Stimulated activated memory B cell treated with anti-CD40 and anti-IgM and Interleukin-4, amounts not matched to agents 10 μg/mL and 1 μg/mL and 100 μg/mL, for 72 hours (primary cell): Measurements from ENCODE around the gene MAP2K5.

ENCODE experiments used
- ATAC-seq: fragments of 150-1000 bp; cut with Tn5 transposase; 2 replicates; pipeline ENCODE4 v1.10.0; 2021
- H3K27ac Mint-ChIP-seq: one replicate; pipeline ENCODE4 v1.8.0; 2022; ENCODE audit warnings: mild to moderate bottlenecking, mixed read lengths
- H3K27me3 Mint-ChIP-seq: one replicate; pipeline ENCODE4 v1.8.0; 2022; ENCODE audit warnings: mixed read lengths
- H3K36me3 Mint-ChIP-seq: one replicate; pipeline ENCODE4 v1.8.0; 2022; ENCODE audit warnings: mixed read lengths
- H3K4me1 Mint-ChIP-seq: one replicate; pipeline ENCODE4 v1.8.0; 2022; ENCODE audit warnings: mixed read lengths
- H3K4me3 Mint-ChIP-seq: one replicate; pipeline ENCODE4 v1.8.0; 2022; ENCODE audit warnings: mild to moderate bottlenecking, moderate library complexity, mixed read lengths
- H3K9me3 Mint-ChIP-seq: one replicate; pipeline ENCODE4 v1.8.0; 2022; ENCODE audit warnings: mixed read lengths

Gene MAP2K5

GRCh38 chr15:67723294-67724024 is 181.0 kb downstream of the MAP2K5 start:
- H3K9me3 Mint-ChIP-seq: no peaks in the 10 kb centered on the region
- H3K4me3 Mint-ChIP-seq: no peak overlapping the region
- no peak for ATAC-seq
- H3K4me1 Mint-ChIP-seq: peaks cover 7% of the 10 kb centered on the region
- H3K27ac Mint-ChIP-seq: no peak overlapping the region
- peaks cover 20% of the 10 kb centered on the region for H3K36me3 Mint-ChIP-seq
- H3K27me3 Mint-ChIP-seq: no peaks in the 10 kb centered on the region

GRCh38 chr15:67724691-67725375 is 182.3 kb downstream of the MAP2K5 start:
- no peak for ATAC-seq
- Mint-ChIP-seq H3K36me3 (peaks cover 14% of the 10 kb centered on the region), H3K4me3 (no peak overlapping the region), H3K4me1 (peaks cover 7% of the 10 kb centered on the region), H3K27me3 (no peaks in the 10 kb centered on the region), H3K27ac (no peak overlapping the region), H3K9me3 (no peaks in the 10 kb centered on the region)

GRCh38 chr15:67730135-67730534 is 187.6 kb downstream of the MAP2K5 start:
- H3K27ac Mint-ChIP-seq: no peak overlapping the region

GRCh38 chr15:67731112-67731721 is 188.7 kb downstream of the MAP2K5 start:
- no peak overlapping the region for H3K4me3 Mint-ChIP-seq
- H3K27ac Mint-ChIP-seq: no peak overlapping the region
- H3K36me3 Mint-ChIP-seq: no peaks in the 10 kb centered on the region
- peaks cover 13% of the 10 kb centered on the region for H3K4me1 Mint-ChIP-seq
- H3K9me3 Mint-ChIP-seq: no peaks in the 10 kb centered on the region
- no peak for ATAC-seq
- no peaks in the 10 kb centered on the region for H3K27me3 Mint-ChIP-seq

More at GRCh38 chr15:67730135-67730534, 187.6 kb downstream of the MAP2K5 start:
- H3K9me3 Mint-ChIP-seq: no peaks in the 10 kb centered on the region
- peaks cover 5% of the 10 kb centered on the region for H3K36me3 Mint-ChIP-seq
- no peak for ATAC-seq
- H3K4me3 Mint-ChIP-seq: no peak overlapping the region
- H3K4me1 Mint-ChIP-seq: peaks cover 2% of the 10 kb centered on the region
- no peaks in the 10 kb centered on the region for H3K27me3 Mint-ChIP-seq

- H3K27me3 Mint-ChIP-seq: no peaks in the 10 kb centered on the region
- H3K4me1 Mint-ChIP-seq: peaks cover 13% of the 10 kb centered on the region
- no peak for ATAC-seq
- no peak overlapping the region for H3K4me3 Mint-ChIP-seq
- H3K9me3 Mint-ChIP-seq: no peaks in the 10 kb centered on the region
- no peak overlapping the region for H3K27ac Mint-ChIP-seq
- H3K36me3 Mint-ChIP-seq: peaks cover 6% of the 10 kb centered on the region
Measured at GRCh38 chr15:67732164-67732563, 189.7 kb downstream of the MAP2K5 start.

GRCh38 chr15:67732671-67733374 is 190.3 kb downstream of the MAP2K5 start:
- no peaks in the 10 kb centered on the region for H3K27me3 Mint-ChIP-seq
- no peak overlapping the region for H3K27ac Mint-ChIP-seq
- H3K4me1 Mint-ChIP-seq: peaks cover 13% of the 10 kb centered on the region
- ATAC-seq: no peak
- H3K36me3 Mint-ChIP-seq: peaks cover 12% of the 10 kb centered on the region
- H3K4me3 Mint-ChIP-seq: no peak overlapping the region
- no peaks in the 10 kb centered on the region for H3K9me3 Mint-ChIP-seq

GRCh38 chr15:67735896-67736295 is 193.4 kb downstream of the MAP2K5 start:
- peaks cover 13% of the 10 kb centered on the region for H3K4me1 Mint-ChIP-seq
- peaks cover 12% of the 10 kb centered on the region for H3K36me3 Mint-ChIP-seq
- no peaks in the 10 kb centered on the region for H3K27me3 Mint-ChIP-seq
- H3K9me3 Mint-ChIP-seq: no peaks in the 10 kb centered on the region
- H3K27ac Mint-ChIP-seq: no peak overlapping the region
- no peak for ATAC-seq
- no peak overlapping the region for H3K4me3 Mint-ChIP-seq

GRCh38 chr15:67736810-67737209 is 194.3 kb downstream of the MAP2K5 start:
- H3K4me3 Mint-ChIP-seq: no peak overlapping the region
- ATAC-seq: no peak
- no peaks in the 10 kb centered on the region for H3K27me3 Mint-ChIP-seq
- H3K4me1 Mint-ChIP-seq: peaks cover 18% of the 10 kb centered on the region
- peaks cover 18% of the 10 kb centered on the region for H3K36me3 Mint-ChIP-seq
- H3K27ac Mint-ChIP-seq: no peak overlapping the region
- H3K9me3 Mint-ChIP-seq: no peaks in the 10 kb centered on the region

- Mint-ChIP-seq H3K4me3 (no peak overlapping the region), H3K27me3 (no peaks in the 10 kb centered on the region), H3K36me3 (peaks cover 18% of the 10 kb centered on the region), H3K4me1 (peaks cover 18% of the 10 kb centered on the region), H3K27ac (no peak overlapping the region), H3K9me3 (no peaks in the 10 kb centered on the region)
- no peak for ATAC-seq
Measured at GRCh38 chr15:67738056-67738455, 195.6 kb downstream of the MAP2K5 start.

- Mint-ChIP-seq H3K27ac (no peak overlapping the region), H3K4me1 (peaks cover 13% of the 10 kb centered on the region), H3K36me3 (peaks cover 18% of the 10 kb centered on the region), H3K27me3 (no peaks in the 10 kb centered on the region), H3K4me3 (no peak overlapping the region), H3K9me3 (no peaks in the 10 kb centered on the region)
- ATAC-seq: no peak
Measured at GRCh38 chr15:67740405-67740804, 197.9 kb downstream of the MAP2K5 start.

- ATAC-seq: no peak
- no peak overlapping the region for H3K4me3 Mint-ChIP-seq
- H3K36me3 Mint-ChIP-seq: peaks cover 18% of the 10 kb centered on the region
- no peaks in the 10 kb centered on the region for H3K9me3 Mint-ChIP-seq
- H3K27me3 Mint-ChIP-seq: no peaks in the 10 kb centered on the region
- H3K4me1 Mint-ChIP-seq: peaks cover 6% of the 10 kb centered on the region
- H3K27ac Mint-ChIP-seq: no peak overlapping the region
Measured at GRCh38 chr15:67741308-67741707, 198.8 kb downstream of the MAP2K5 start.

- Mint-ChIP-seq H3K27me3 (no peaks in the 10 kb centered on the region), H3K4me3 (no peak overlapping the region), H3K36me3 (peaks cover 8% of the 10 kb centered on the region), H3K4me1 (peaks cover 6% of the 10 kb centered on the region), H3K9me3 (no peaks in the 10 kb centered on the region), H3K27ac (no peak overlapping the region)
- ATAC-seq: no peak
Measured at GRCh38 chr15:67743558-67743957, 201.1 kb downstream of the MAP2K5 start.

GRCh38 chr15:67744331-67745072 is 202.0 kb downstream of the MAP2K5 start:
- no peak for ATAC-seq
- Mint-ChIP-seq H3K27me3 (no peaks in the 10 kb centered on the region), H3K4me3 (no peak overlapping the region), H3K36me3 (peaks cover 12% of the 10 kb centered on the region), H3K27ac (no peak overlapping the region), H3K9me3 (no peaks in the 10 kb centered on the region), H3K4me1 (peaks cover 6% of the 10 kb centered on the region)

GRCh38 chr15:67745073-67746006 is 202.8 kb downstream of the MAP2K5 start:
- Mint-ChIP-seq H3K4me3 (no peak overlapping the region), H3K36me3 (peaks cover 12% of the 10 kb centered on the region), H3K27me3 (no peaks in the 10 kb centered on the region), H3K9me3 (no peaks in the 10 kb centered on the region), H3K27ac (no peak overlapping the region), H3K4me1 (peaks cover 6% of the 10 kb centered on the region)
- ATAC-seq: no peak
